Measurements from ENCODE around the gene LEF1. TPM values are rescaled to one million over a fixed set of nuclear protein-coding genes. Genes with fewer than 3 reads are reported as not detected.

Gene LEF1
- total and polyA plus RNA-seq, 2 of the 8 experiments (the other 6 are each of a cell fraction or from before 2014, with no cell fraction given) = 2.6 to 5.2 TPM

- TF ChIP-seq CHD7 (IDR thresholded peaks at IDR 0.05; ENCODE audit: insufficient replicate concordance, low read length) = no peak
- TF ChIP-seq SRF (IDR thresholded peaks at IDR 0.05; ENCODE audit: low read depth, low read length) = no peak
- TF ChIP-seq EZH2 (IDR thresholded peaks at IDR 0.05; ENCODE audit: low read depth, low read length, severe bottlenecking) = no peak
- no peak for TF ChIP-seq YY1 (IDR thresholded peaks at IDR 0.05; ENCODE audit: low read depth, low read length)
- no peak for TF ChIP-seq BRCA1 (IDR thresholded peaks at IDR 0.05; ENCODE audit: low read depth, low read length)
- TF ChIP-seq PHF8 (conservative IDR thresholded peaks at IDR 0.05; ENCODE audit: low read depth, low read length) = no peak
- TF ChIP-seq MAX (IDR thresholded peaks at IDR 0.05) = no peak
- TF ChIP-seq JUN (IDR thresholded peaks at IDR 0.05; ENCODE audit: low read depth, low read length) = no peak
- no peak for TF ChIP-seq SP4 (IDR thresholded peaks at IDR 0.05; ENCODE audit: low read length)
- no peak for TF ChIP-seq KDM5A (IDR thresholded peaks at IDR 0.05; ENCODE audit: low read length)
- TF ChIP-seq RAD21 (IDR thresholded peaks at IDR 0.05 in 1 of 2, conservative IDR thresholded peaks at IDR 0.05 in 1 of 2; ENCODE audit: low read depth in 2 of 2, low read length in 2 of 2) = no peak
- TF ChIP-seq CBX8 (IDR thresholded peaks at IDR 0.05; ENCODE audit: borderline replicate concordance, low read depth, low read length) = no peak
Observed at GRCh38 chr4:108192056-108192455, 23.3 kb upstream of the LEF1 start (continued).

Measured in H1 (cell line).